ENCODE data around the gene ETV5. TPM values are rescaled to one million over a fixed set of nuclear protein-coding genes. Genes with fewer than 3 reads are reported as not detected.

The ETV5 gene
- total RNA-seq, 3 donors from 2014 or later (not counting 1 experiment from before 2014, with no cell fraction given): 3.0 to 5.3 (median 4.6) TPM

GRCh38 chr3:186141790-186142189 is 32.9 kb upstream of the ETV5 start:
- Mint-ChIP-seq H3K4me1 (no peaks in the 10 kb centered on the region), H3K27me3 (ENCODE audit: low read depth in 2 of 2) (peaks cover 17 to 23% of the 10 kb centered on the region in 2 donors), H3K4me3 (no peak overlapping the region), H3K36me3 (no peaks in the 10 kb centered on the region), H3K27ac (no peak overlapping the region), H3K9me3 (no peaks in the 10 kb centered on the region)
- intact Hi-C loops (cut with micrococcal nuclease): no loop called here
- Histone ChIP-seq H3K4me1 (ENCODE audit: control insufficient read depth, insufficient read depth, low read length) (no peaks in the 10 kb centered on the region), H3K27ac (ENCODE audit: low read length) (no peak overlapping the region), H3K36me3 (ENCODE audit: control insufficient read depth, insufficient read depth, low read length) (no peaks in the 10 kb centered on the region), H3K9me3 (ENCODE audit: control insufficient read depth, insufficient read depth, low read length) (no peaks in the 10 kb centered on the region), H3K27me3 (ENCODE audit: control insufficient read depth, insufficient read depth, low read length) (no peaks in the 10 kb centered on the region), H3K4me3 (ENCODE audit: low read length) (no peak overlapping the region)
- no peak for DNase-seq
- TF ChIP-seq CTCF (IDR thresholded peaks at IDR 0.05): no peak
- WGBS (ENCODE audit: insufficient coverage): 84% methylated on average over 2 of the region's 2 CpGs
- ATAC-seq: no peak

GRCh38 chr3:186138272-186138981 is 29.5 kb upstream of the ETV5 start:
- DNase-seq (no peak), ATAC-seq (no peak)
- no peak overlapping the region for H3K4me3 Mint-ChIP-seq
- H3K36me3 Mint-ChIP-seq: no peaks in the 10 kb centered on the region
- WGBS (ENCODE audit: insufficient coverage): 84% methylated on average over 12 of the region's 12 CpGs
- no peak for TF ChIP-seq CTCF (IDR thresholded peaks at IDR 0.05)
- H3K27ac Mint-ChIP-seq: no peak overlapping the region
- H3K36me3 ChIP-seq (ENCODE audit: control insufficient read depth, insufficient read depth, low read length): no peaks in the 10 kb centered on the region
- H3K9me3 ChIP-seq (ENCODE audit: control insufficient read depth, insufficient read depth, low read length): no peaks in the 10 kb centered on the region
- no peak overlapping the region for H3K27ac ChIP-seq (ENCODE audit: low read length)
- H3K27me3 ChIP-seq (ENCODE audit: control insufficient read depth, insufficient read depth, low read length): no peaks in the 10 kb centered on the region
- H3K27me3 Mint-ChIP-seq (ENCODE audit: low read depth in 2 of 2): peaks cover 19 to 22% of the 10 kb centered on the region in 2 donors
- intact Hi-C loops (cut with micrococcal nuclease): no loop called here
- H3K9me3 Mint-ChIP-seq: no peaks in the 10 kb centered on the region
- H3K4me3 ChIP-seq (ENCODE audit: low read length): no peak overlapping the region
- no peaks in the 10 kb centered on the region for H3K4me1 ChIP-seq (ENCODE audit: control insufficient read depth, insufficient read depth, low read length)
- H3K4me1 Mint-ChIP-seq: no peaks in the 10 kb centered on the region

GRCh38 chr3:186137051-186137685 is 28.3 kb upstream of the ETV5 start:
- no peak for DNase-seq
- Mint-ChIP-seq H3K4me1 (peaks cover 4 to 9% of the 10 kb centered on the region in 2 donors), H3K27ac (no peak overlapping the region), H3K36me3 (no peaks in the 10 kb centered on the region), H3K9me3 (no peaks in the 10 kb centered on the region), H3K4me3 (no peak overlapping the region), H3K27me3 (ENCODE audit: low read depth in 2 of 2) (peaks cover 10 to 17% of the 10 kb centered on the region in 2 donors)
- WGBS (ENCODE audit: insufficient coverage): 83% methylated on average over 15 of the region's 15 CpGs
- H3K9me3 ChIP-seq (ENCODE audit: control insufficient read depth, insufficient read depth, low read length): no peaks in the 10 kb centered on the region
- no peak overlapping the region for H3K27ac ChIP-seq (ENCODE audit: low read length)
- no peak for ATAC-seq
- H3K4me3 ChIP-seq (ENCODE audit: low read length): no peak overlapping the region
- H3K27me3 ChIP-seq (ENCODE audit: control insufficient read depth, insufficient read depth, low read length): no peaks in the 10 kb centered on the region
- intact Hi-C loops (cut with micrococcal nuclease): no loop called here
- no peaks in the 10 kb centered on the region for H3K36me3 ChIP-seq (ENCODE audit: control insufficient read depth, insufficient read depth, low read length)
- TF ChIP-seq CTCF (IDR thresholded peaks at IDR 0.05): no peak
- H3K4me1 ChIP-seq (ENCODE audit: control insufficient read depth, insufficient read depth, low read length): no peaks in the 10 kb centered on the region

Measured in natural killer cell (primary cell).